Measurements from ENCODE around the gene DYNC1H1.
"Not testable (repeated sequence)": the region's sequence is repeated elsewhere in the genome, so short reads cannot be mapped to it uniquely, and the experiment has no call there.

DYNC1H1 gene

DNA sequence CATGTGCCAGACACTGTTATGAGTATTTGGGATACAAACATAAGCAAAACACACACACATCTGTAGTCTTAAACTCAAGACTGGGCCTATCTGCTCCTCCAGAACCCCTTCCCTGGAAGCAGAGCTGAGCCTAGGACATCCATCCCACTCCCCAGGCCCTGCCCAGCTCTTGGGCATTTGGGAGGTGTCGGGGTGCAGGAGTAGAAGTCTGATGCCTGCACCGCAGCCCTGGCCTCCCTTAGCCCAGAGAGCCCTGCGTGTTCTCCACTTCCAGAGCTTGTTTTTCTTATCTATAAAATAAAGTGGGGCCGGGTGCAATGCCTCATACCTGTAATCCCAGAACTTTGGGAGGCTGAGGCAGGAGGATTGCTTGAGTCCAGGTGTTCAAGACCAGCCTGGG is 110.8 kb downstream of the DYNC1H1 start:
- no peak for DNase-seq

DNA sequence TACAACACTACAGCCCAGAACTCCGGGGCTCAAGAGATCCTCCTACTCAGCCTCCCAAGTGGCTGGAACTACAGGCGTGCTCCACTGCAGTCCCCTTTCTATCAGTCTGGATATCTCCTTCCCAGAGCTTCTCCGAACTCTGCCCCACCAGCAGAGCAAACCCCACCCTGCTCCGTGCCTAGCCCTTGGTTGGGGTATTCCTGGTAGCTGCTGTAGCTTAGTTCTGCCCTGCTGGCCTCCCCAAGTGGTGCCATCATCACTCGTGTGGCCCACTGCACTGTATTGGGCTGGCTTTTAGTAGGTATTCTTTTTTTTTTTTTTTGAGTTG is 113.0 kb downstream of the DYNC1H1 start:
- DNase-seq, result no peak

DNA sequence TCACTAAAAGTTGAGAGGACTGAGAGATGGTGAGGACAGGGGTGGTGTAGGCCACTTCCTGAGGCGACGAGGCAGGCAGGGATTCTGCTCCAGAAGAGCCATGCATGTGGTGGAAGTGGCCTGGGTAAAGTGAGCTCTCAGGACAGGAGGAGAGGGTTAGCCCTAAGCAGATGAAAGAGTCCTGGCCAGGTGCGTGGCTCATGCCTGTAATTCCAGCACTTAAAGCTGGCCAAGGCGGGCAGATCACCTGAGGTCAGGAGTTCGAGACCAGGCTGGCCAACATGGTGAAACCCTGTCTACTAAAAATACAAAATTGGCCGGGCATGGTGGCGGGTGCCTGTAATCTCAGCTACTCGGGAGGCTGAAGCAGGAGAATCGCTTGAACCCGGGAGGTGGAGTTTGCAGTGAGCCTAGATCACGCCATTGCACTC is 114.0 kb downstream of the DYNC1H1 start:
- not testable (repeated sequence) for DNase-seq

DNA sequence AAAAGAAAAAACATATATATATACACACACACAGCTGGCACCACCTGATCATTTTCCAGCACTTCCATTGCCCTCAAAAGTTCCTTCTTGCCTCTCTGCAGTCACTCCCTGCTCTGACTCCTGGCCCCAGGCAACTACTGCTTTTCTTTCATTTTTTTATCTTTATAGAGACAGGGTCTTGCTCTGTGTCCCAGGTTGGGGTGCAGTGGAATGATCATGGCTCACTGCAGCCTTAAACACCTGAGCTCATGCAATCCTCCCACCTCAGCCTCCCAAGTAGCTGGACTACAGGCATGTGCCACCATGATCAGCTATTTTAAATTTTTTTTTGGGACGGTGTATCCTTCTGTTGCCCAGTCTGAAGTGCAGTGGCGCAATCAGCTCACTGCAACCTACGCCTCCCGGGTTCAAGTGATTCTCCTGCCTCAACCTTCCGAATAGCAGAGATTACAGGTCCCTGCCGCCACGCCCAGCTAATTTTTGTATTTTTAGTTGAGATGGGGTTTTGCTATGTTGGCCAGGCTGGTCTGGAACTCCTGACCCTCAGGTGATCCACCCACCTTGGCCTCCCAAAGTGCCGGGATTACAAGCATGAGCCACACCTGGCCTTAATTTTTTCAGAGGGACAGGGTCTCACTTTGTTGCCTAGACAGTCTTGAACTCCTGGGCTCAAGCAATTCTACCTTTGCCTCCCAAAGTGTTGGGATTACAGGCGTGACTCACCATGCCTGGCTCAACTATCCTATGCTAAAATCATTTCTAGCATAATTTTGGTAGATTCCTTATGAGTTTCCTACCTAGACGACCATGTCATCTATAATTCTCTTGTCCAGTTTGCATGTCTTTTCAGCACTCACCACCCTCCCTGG is 114.7 kb downstream of the DYNC1H1 start:
- no peak for DNase-seq

DNA sequence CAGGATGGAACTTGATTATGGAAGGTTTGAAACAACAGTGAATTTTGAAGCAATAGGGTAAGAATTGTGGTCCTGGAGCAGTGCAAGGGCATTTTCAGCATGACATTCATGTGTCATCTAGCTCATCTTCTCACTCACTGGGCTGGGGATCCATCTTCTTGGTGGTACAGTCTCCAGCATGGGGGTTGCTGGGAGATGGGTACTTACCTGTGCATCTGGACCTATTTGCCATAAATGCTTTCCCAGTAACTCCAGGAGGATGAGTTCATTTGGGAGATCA is 115.3 kb downstream of the DYNC1H1 start:
- no peak for DNase-seq

DNA sequence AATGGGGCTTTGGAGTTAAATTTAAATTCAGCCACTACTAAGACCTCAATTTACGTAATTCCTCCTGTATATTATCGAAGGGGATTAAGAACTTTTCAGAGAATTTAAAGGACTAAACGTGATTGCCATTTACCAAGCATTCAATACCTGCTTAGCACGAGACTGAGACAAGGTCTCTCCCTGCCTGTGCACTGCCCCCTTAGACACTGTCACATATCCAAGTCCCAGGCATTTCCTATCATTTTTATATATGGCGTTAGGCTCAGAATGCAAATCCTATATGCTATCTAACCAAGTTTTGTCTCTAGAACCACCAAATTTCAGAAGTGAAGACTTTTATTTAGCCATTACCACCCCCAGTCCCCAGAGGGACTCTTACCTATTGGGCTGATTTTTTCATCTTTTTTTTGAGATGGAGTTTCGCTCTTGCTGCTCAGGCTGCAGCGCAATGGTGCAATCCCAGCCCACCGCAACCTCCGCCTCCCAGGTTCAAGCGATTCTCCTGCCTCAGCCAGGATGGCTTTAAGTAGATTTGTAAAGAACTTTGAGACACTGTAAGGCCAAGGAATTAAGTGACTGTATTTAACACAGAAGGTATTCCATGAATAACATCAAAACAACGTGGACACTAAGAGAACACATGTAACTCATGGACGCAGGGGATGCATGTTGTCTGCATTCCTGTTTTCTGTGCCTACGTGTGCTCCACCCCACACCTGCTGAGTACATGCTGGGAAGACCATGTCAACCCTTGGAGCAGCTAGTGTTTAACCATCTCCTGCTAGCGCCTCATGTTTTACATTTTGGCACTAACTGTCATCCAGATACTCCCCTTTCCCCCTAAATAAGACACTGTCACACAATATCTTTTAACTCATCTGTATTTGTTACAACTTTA is 116.1 kb downstream of the DYNC1H1 start:
- no peak for DNase-seq

DNA sequence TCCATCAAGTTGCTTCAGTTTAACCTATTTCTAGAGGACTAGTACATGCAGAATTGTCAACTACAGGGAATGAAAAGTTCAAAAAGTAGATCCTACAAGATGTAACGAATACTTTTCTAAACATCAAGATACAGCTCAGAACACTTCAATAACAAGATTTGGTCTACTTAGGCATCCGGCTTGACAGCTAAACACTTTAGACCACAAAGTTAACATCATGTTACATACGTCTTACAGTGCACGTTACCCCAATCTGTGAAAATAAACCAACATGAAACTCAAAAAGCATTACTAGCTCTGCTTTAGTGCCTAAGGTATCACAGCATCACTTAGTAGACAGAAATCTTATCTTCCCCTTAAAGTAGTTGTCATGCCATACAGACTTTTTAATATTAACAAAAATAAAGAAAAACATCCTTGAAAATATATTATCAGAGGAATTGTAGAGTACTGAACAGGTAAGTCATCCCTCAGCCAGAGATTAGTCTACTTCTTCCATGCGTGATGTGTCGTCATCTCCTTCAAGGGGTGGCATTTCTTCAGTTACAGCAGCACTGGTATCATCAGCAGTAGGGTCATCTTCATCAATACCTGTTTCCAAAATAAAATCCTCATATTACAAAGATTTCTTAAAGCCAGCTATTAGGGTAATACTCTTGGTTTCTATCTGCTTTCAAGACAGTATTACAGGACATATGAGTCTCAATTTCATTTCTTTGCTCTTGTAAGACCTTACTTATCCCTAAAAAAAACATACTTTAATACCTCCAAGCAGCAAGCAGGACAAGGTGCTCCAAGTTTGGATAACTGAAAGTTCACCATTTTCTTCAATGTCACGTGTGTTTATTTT is 117.1 kb downstream of the DYNC1H1 start:
- DNase-seq, result no peak

DNA sequence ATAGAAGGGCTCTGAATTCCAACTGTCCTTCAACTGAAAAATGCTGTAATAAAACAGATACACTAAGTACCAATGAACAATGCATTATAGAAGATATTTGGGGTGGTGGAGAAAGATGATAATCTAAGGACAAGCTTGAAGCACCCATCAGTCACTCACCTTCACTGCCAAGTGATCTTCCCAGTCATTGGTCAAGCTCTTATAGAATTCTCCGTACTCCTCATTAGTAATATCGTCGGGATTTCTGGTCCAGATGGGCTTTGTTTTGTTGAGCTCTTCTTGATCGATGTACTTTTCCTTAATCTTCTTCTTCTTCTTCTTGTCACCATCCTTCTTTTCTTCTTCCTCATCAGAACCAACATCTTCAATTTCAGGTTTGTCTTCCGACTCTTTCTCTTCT is 120.1 kb downstream of the DYNC1H1 start:
- DNase-seq, result not testable (repeated sequence)

DNA sequence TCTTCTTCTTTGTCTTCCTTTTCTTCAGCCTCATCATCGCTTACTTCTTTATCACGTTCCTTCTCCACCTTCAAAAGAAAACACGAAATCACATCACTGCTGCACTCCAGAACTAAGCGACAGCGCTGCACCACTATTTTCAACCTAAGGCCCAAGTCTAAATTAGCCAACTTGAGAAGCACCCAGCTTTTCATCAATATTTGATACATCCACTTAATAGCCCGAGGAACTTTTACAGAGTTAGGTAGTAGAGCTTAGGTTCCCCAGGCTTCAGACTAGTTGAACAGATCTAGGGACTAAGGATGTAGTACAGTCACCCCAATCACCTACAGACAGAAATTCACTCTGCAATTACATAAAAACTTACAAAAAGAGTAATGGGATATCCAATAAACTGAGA is 120.6 kb downstream of the DYNC1H1 start:
- DNase-seq, result no peak

DNA sequence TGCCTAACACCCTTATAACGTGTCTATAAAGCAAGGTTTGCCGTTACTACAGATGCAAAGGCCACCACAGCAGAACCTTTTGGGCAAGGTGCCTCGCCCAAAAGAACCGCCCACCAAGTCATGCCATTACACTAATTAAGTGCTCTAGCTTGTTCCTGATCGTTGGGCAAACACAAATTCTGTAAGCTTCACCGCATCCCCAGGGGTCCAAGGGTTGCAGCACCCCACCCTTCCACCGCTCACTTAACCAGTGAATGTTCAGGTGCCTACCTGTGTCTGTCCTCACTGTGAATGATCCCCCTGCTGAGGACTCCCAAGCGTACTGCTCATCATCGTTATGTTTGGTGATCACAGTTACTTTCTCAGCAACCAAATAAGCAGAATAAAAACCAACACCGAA is 121.1 kb downstream of the DYNC1H1 start:
- no peak for DNase-seq

DNA sequence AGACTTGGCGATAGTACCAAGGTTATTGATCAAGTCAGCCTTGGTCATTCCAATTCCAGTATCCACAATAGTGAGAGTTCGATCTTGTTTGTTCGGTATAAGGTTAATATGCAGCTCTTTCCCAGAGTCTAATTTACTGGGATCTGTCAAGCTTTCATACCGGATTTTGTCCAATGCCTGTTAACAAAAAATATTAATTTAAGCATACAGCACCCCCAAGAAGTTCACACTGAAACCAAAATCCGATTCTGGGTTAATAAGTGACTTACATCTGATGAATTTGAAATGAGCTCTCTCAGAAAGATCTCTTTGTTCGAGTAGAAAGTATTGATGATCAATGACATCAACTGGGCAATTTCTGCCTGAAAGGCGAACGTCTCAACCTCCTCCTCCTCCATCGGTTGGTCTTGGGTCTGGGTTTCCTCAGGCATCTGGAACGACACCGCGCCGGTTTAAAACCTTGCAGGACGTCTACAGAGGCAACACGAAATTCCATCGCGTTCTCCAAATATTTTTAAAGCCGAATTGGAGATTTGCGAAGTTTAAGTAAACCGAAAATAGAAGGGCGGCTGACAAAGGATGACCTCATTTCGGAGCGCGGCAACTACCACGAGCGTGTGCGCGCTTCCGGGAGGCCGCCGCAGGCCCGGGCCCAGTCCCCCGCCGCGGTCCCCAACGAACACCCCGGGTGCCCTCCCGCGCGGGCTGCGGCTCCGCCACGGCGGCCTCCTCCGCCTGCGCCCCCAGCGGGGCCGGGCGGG is 121.8 kb downstream of the DYNC1H1 start:
- peak; percentile 66 for DNase-seq

DNA sequence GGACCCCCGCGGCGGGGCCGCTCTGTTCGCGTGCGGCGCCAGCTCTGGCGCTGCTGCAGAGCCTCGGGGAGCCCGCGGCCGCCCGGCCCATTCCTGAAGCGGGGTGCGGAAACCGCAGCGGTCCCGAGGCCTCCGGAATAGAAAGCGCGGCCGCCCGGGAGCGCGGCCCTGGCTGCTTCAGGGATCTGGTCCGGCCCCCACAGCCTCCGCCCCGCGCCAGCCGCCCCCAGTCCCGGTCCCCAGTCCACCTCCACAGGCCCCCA is 122.3 kb downstream of the DYNC1H1 start:
- DNase-seq, result no peak

DNA sequence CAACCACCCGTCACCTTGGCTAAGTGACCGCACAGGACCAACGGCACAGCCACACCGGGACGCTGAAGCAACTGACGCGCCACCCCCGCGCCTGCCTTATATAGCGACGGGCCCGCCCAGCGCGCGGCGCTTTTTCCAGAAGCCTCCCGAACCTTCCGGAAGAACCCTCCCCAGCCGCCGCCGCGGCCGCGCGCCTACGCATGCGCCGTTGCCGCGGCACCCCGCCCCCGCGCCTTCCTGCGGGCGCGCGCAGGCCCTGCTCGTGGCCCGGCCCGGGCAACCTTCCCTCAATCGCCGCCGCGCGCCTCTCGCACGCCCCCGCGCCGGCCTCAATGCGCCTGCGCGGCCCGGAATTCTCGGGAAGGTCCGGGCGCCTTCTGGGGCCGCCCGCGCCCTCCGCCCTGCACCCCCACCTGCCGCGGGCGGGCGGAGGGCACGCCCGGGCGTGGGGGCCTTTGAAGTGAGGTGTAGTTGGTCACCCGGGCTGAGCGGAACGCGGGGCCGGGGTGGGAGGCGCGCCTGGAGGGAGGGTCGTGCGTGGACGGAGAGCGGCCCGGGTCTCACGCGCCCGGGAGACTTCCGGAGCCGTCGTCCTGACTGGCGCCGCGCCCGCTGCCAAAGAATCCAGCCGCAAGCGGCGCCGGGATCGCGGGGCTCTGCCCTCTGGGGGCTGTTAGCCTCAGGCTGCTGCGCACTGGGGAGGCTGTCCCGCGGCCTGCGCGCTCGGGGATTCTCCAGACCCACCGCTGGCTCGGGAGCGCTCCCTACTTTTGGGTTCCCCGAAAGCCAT is 122.8 kb downstream of the DYNC1H1 start, which contains the start of gene HSP90AA1:
Gene HSP90AA1, minus strand, starts transcription at position 73 of the 790 bp plus-strand sequence. CDS start 666 bp downstream, outside the sequence.
- DNase-seq, result peak; percentile 97

DNA sequence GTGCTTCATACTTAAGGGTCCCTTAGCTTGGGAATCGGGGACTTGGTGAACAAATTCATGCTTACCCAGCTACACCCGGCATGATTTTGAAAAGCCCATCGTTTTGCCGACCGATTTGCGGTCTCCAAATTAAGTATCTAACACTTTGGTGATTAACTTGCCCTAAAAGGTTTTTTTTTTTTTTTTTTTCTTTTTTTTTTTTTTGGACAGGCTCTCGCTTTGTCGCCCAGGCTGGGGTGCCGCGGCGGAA is 123.3 kb downstream of the DYNC1H1 start:
- DNase-seq, result no peak

DNA sequence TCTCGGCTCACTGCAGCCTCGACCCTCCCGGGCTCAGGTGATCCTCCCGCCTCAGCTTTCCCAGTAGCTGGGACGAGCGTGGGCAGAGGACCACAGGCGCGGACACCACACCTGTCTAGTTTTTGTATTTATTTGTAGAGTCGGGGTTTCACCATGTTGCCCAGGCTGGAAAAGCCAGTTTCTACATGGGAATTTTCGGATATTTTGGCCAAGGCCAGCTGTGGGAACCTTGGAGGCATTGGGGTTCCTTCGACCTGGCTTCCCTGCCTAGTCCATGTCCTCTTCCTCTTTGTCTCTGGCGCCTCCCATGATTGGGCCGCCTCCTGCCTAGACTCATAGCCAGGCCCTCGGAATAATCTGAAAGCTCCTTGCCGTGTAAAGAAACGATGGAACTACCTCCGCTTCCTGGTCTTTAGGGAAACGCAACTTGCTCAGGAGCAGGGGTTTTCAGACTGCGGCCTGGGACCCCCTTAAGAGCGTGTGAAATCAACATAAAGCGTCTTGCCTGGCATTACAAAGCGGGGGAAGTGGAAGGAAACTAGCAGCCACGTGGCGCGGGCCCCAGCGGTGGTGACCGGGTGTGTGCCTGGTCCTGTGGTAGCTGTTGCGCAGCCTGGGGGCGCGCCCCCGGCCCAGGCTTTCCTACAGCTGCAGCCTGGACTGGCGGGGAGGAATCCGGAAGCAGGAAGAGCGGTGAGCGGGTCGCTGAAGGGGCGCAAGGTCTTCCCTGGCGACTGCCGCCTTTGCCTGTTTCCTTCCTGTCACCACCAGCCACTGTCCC is 123.8 kb downstream of the DYNC1H1 start:
- DNase-seq, result peak; percentile 74

DNA sequence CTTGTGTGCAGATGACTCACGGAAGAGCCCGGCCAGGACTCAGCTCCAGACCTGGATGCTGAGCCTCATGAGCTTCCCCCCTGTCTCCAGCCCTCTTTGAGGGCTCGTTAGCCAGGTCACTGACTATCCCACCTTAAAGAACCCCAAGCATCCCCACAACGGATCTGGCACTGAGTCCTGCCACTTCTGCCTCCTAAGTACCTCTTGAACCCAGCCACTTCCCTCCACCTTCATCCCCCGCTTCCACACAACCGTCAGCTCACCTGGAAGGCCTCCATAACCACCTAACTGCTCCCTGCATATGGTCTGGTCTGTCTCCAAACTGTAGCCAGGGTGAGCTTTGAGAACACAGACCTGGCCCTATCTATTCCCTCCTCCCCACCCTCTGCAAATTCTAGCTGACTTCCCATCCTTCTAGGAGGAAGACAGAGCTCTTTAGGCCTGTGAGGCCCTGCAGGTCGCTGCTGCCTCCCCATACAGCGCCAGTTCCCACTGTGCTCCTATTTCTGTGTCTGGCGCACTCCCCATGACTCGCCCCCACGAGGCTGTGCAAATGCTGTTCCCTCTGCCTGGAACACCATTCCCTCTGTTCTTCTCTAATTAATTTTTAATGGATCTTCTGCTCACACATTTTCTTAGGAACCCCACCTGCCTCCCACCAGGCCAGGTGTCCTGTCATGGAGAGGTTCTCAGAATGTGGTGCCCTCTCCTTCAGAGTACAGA is 125.4 kb downstream of the DYNC1H1 start:
- no peak for DNase-seq

DNA sequence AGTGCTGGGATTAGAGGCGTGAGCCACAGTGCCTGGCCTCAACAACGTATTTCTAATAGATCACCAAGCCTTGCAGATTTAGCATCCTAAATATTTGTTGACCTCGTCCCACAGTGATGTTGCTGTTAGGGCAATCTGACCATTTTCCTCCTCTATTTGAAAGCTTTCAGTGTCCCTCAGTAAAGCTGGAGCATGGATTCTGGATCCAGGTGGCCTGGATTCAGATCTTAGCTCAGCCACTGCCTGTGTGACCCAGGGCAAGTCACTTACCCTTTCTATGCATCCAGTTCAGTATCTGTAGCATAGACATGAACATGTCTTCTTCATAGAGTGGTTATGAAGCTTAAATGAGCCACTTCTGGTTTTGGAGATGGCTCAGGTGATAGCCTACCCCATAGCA is 126.3 kb downstream of the DYNC1H1 start:
- DNase-seq, result no peak

DNA sequence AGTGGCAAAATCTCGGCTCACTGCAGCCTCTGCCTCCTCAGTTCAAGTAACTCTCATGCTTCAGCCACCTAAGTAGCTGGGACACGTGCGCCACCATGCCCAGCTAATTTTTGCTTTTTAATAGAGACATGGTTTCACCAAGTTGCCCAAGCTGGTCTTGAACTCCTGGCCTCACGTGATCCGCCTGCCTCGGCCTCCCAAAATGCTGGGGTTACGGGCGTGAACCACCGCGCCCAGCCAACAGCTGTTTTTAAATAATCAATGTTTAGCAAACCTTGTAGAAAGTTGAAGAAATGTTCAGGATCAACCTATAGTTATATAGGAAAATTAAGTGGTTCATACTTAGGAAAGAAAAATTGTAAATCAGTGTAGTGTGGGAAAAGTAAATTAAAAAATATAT is 128.4 kb downstream of the DYNC1H1 start:
- DNase-seq, result no peak

DNA sequence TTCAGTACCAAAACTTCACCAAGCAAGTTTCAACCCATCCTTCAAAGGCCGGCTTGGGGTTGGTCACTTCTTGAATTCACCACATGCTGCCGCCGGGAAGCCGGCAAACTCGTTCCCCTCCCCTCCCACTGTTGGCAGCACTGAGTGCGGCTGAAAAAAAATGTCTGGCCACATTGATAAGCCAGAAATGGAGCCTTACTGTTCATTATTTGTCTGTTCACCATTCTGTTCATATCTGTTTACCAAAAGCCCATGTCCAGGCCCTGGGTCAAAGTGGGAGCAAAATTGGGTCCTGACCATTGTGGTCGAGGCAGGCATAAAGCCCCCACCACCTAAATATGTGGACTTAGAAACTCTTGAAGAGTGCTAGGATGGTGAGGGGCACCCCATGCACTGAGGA is 129.7 kb downstream of the DYNC1H1 start:
- DNase-seq, result no peak

DNA sequence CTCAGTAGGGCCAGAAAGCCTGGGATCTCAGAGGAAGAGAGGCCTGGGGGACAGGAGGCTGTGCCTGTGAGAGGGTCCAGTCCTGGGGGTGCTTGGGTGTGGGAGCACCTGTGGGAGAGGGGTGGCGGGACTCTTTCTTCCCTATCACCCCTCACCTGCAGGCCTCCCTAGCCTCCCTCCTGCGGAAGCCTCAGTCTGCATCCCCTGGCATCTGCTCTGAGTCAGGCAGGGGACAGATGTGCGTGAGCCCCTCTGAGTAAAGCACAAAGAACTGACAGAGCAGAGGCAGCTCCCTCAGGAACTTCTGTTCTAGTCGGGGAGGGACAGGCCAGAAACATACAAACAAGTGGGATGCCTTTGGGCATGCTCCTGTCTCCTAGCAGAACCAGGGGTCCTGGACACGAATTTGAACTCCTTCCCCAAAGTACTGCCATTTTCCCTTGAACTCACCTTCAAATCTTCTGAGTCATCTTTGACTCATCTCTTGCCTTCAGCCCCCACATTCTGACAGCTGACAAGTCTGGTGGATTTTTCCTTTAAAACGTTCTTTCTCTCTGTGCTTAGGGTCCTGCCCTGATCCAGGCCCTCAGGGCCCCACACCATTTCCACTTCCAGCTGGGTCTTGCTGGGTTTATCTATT is 131.0 kb downstream of the DYNC1H1 start:
- peak; percentile 47 for DNase-seq
